ENCODE measurements around the gene YBX1. TPM values are rescaled to one million over a fixed set of nuclear protein-coding genes. Genes with fewer than 3 reads are reported as not detected.
"Not testable (repeated sequence)": the region's sequence is repeated elsewhere in the genome, so short reads cannot be mapped to it uniquely, and the experiment has no call there.

Gene YBX1
- total RNA-seq, 1 donor from 2014 or later = 582 TPM

DNA sequence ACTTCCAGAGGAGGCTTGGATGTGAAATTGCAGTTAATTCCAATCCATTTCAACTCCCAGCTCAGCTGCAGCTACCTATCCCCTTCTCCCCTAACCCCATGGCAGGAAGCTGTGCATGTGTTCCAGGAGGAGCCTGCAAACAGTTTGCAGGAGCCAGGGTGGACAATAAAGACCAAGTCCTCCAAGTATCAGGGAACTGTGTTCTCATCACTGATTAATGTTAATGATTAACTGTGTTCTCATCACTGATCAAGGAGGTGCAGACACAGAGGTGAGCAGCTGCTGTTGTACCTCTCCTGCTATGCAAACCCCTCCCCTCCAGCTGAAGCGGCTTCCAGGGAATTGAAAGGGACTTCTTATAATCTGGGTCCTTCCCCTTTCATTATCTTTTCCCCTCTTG lies 38.6 kb downstream of the YBX1 start:
- DNase-seq (ENCODE audit: low spot score) = no peak
- peaks cover 12% of the 10 kb centered on the region for H3K36me3 Mint-ChIP-seq (ENCODE audit: low read depth)
- H3K27me3 Mint-ChIP-seq (ENCODE audit: low read depth) = no peaks in the 10 kb centered on the region
- no peak overlapping the region for H3K27ac Mint-ChIP-seq (ENCODE audit: unreplicated experiment)
- H3K9me3 Mint-ChIP-seq (ENCODE audit: low read depth) = peaks cover 3% of the 10 kb centered on the region
- peaks cover 3% of the 10 kb centered on the region for H3K4me1 Mint-ChIP-seq (ENCODE audit: low read depth)
- no peak for TF ChIP-seq CTCF (IDR thresholded peaks at IDR 0.05)
- H3K4me3 Mint-ChIP-seq (ENCODE audit: unreplicated experiment) = no peak overlapping the region

- H3K36me3 Mint-ChIP-seq (ENCODE audit: low read depth) = peaks cover 8% of the 10 kb centered on the region
- no peak for DNase-seq (ENCODE audit: low spot score)
- no peak for TF ChIP-seq CTCF (IDR thresholded peaks at IDR 0.05)
- peaks cover 3% of the 10 kb centered on the region for H3K4me1 Mint-ChIP-seq (ENCODE audit: low read depth)
- H3K27me3 Mint-ChIP-seq (ENCODE audit: low read depth) = no peaks in the 10 kb centered on the region
- H3K4me3 Mint-ChIP-seq (ENCODE audit: unreplicated experiment) = no peak overlapping the region
- no peak overlapping the region for H3K27ac Mint-ChIP-seq (ENCODE audit: unreplicated experiment)
- H3K9me3 Mint-ChIP-seq (ENCODE audit: low read depth) = peaks cover 3% of the 10 kb centered on the region
These were observed 39.7 kb downstream of the YBX1 start for GRCh38 chr1:42721926-42722325.

- not testable (repeated sequence) for H3K27ac Mint-ChIP-seq (ENCODE audit: unreplicated experiment); H3K4me3 Mint-ChIP-seq (ENCODE audit: unreplicated experiment); H3K4me1 Mint-ChIP-seq (ENCODE audit: low read depth); H3K36me3 Mint-ChIP-seq (ENCODE audit: low read depth); DNase-seq (ENCODE audit: low spot score); H3K27me3 Mint-ChIP-seq (ENCODE audit: low read depth); H3K9me3 Mint-ChIP-seq (ENCODE audit: low read depth)
These were observed 40.2 kb downstream of the YBX1 start for GRCh38 chr1:42722403-42722802.

- H3K9me3 Mint-ChIP-seq (ENCODE audit: low read depth) = peaks cover 3% of the 10 kb centered on the region
- no peak overlapping the region for H3K4me3 Mint-ChIP-seq (ENCODE audit: unreplicated experiment)
- no peaks in the 10 kb centered on the region for H3K27me3 Mint-ChIP-seq (ENCODE audit: low read depth)
- peaks cover 3% of the 10 kb centered on the region for H3K4me1 Mint-ChIP-seq (ENCODE audit: low read depth)
- no peak for DNase-seq (ENCODE audit: low spot score)
- H3K27ac Mint-ChIP-seq (ENCODE audit: unreplicated experiment) = no peak overlapping the region
- H3K36me3 Mint-ChIP-seq (ENCODE audit: low read depth) = peaks cover 3% of the 10 kb centered on the region
- TF ChIP-seq CTCF (IDR thresholded peaks at IDR 0.05) = no peak
These were observed 41.3 kb downstream of the YBX1 start for GRCh38 chr1:42723511-42723910.

DNA sequence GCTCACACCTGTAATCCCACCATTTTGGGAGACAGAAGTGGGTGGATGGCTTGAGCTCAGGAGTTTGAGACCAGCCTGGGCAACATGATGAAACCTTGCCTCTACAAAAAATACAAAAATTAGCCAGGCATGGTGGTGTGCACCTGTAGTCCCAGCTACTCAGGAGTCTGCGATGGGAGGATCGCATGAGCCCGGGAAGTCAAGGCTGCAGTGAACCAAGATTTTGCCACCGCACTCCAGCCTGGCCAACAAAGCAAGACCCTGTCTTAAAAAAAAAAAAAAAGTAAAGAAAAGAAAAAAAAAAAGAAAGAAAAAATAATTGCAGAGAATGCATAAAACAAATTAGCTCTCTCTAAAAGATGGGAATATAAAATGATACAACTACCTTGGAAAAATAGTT lies 43.6 kb downstream of the YBX1 start:
- H3K4me3 Mint-ChIP-seq (ENCODE audit: unreplicated experiment); H3K4me1 Mint-ChIP-seq (ENCODE audit: low read depth); H3K27me3 Mint-ChIP-seq (ENCODE audit: low read depth); DNase-seq (ENCODE audit: low spot score); H3K27ac Mint-ChIP-seq (ENCODE audit: unreplicated experiment); H3K9me3 Mint-ChIP-seq (ENCODE audit: low read depth); H3K36me3 Mint-ChIP-seq (ENCODE audit: low read depth): not testable (repeated sequence)

DNA sequence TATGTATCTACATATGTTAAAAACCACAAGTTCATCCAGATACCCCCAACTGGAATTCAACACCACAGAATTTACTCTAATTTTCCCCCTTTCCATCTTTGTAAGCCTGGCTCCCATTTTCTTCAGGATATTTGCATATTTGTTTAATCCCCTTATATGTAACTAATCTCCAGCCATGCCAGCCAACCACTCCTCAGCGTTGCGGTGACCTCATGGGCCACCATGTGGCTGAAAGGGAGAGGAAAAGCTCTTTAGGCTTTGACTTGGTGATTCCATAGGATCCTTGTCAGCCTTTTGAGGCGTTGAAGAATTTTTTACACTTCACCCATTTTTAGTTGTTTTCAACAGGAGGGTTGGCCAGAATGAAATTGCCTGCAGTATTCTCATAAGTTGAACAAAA lies 47.8 kb downstream of the YBX1 start:
- Mint-ChIP-seq H3K36me3 (ENCODE audit: low read depth) (no peaks in the 10 kb centered on the region), H3K4me1 (ENCODE audit: low read depth) (no peaks in the 10 kb centered on the region), H3K27ac (ENCODE audit: unreplicated experiment) (no peak overlapping the region), H3K27me3 (ENCODE audit: low read depth) (no peaks in the 10 kb centered on the region), H3K4me3 (ENCODE audit: unreplicated experiment) (no peak overlapping the region), H3K9me3 (ENCODE audit: low read depth) (no peaks in the 10 kb centered on the region)
- no peak for DNase-seq (ENCODE audit: low spot score)
- TF ChIP-seq CTCF (IDR thresholded peaks at IDR 0.05) = no peak
